GM21529 (cell line): ENCODE data around the gene CETP.
"Not testable (repeated sequence)": the region's sequence is repeated elsewhere in the genome, so short reads cannot be mapped to it uniquely, and the experiment has no call there.

Experiments
- ATAC-seq: cut with Tn5 transposase; IDR thresholded peaks from one replicate; pipeline ENCODE4 v1.9.1; 2021; ENCODE audit not compliant: unreplicated experiment

Gene CETP

GRCh38 chr16:56933828-56934598, 27.7 kb upstream of the CETP start:
- ATAC-seq, result no peak

- ATAC-seq, result not testable (repeated sequence)
Observed at GRCh38 chr16:56934599-56935145, 27.1 kb upstream of the CETP start.

- no peak for ATAC-seq
Observed at GRCh38 chr16:56935201-56935600, 26.5 kb upstream of the CETP start.

GRCh38 chr16:56936491-56936890, 25.3 kb upstream of the CETP start:
- no peak for ATAC-seq

- no peak for ATAC-seq
Observed at GRCh38 chr16:56936950-56937349, 24.8 kb upstream of the CETP start.

- no peak for ATAC-seq
Observed at GRCh38 chr16:56938664-56939513, 22.9 kb upstream of the CETP start.

- no peak for ATAC-seq
Observed at GRCh38 chr16:56939801-56940200, 21.9 kb upstream of the CETP start.

GRCh38 chr16:56941092-56941491, 20.7 kb upstream of the CETP start:
- no peak for ATAC-seq

GRCh38 chr16:56941856-56942331, 19.9 kb upstream of the CETP start:
- ATAC-seq, result no peak

GRCh38 chr16:56943761-56944375, 17.9 kb upstream of the CETP start:
- no peak for ATAC-seq

- peak; percentile 40 for ATAC-seq
Observed at GRCh38 chr16:56944954-56945839, 16.6 kb upstream of the CETP start.

- ATAC-seq, result no peak
Observed at GRCh38 chr16:56945847-56946527, 15.8 kb upstream of the CETP start.

GRCh38 chr16:56946767-56947603, 14.8 kb upstream of the CETP start:
- no peak for ATAC-seq

- ATAC-seq, result no peak
Observed at GRCh38 chr16:56947604-56947995, 14.2 kb upstream of the CETP start.

- ATAC-seq, result no peak
Observed at GRCh38 chr16:56948234-56948633, 13.5 kb upstream of the CETP start.

GRCh38 chr16:56950051-56950450, 11.7 kb upstream of the CETP start:
- ATAC-seq, result no peak

GRCh38 chr16:56950455-56950854, 11.3 kb upstream of the CETP start:
- ATAC-seq, result no peak

- peak; percentile 58 for ATAC-seq
Observed at GRCh38 chr16:56950881-56951771, 10.6 kb upstream of the CETP start.
